ENCODE measurements around the gene ERBB2.
"Not testable (repeated sequence)": the region's sequence is repeated elsewhere in the genome, so short reads cannot be mapped to it uniquely, and the experiment has no call there.

ERBB2 gene

GRCh38 chr17:39709998-39710964 lies 10.4 kb downstream of the ERBB2 start:
- no peak for TF ChIP-seq CTCF (IDR thresholded peaks at IDR 0.05; ENCODE audit: low read depth, low read length, missing control alignments)
- no peak overlapping the region for H3K4me3 ChIP-seq (ENCODE audit: low read depth, low read length)
- peaks cover 33% of the 10 kb centered on the region for H3K36me3 ChIP-seq (replicated peaks)
- DNase-seq, result no peak
- in situ Hi-C loops (cut with HindIII; ENCODE audit: low pct_ligation_motif_present, low sequenced_read_pairs), result no loop called here
- H3K27ac ChIP-seq, result no peak overlapping the region
- no peaks in the 10 kb centered on the region for H3K27me3 ChIP-seq (replicated peaks)

- DNase-seq; in situ Hi-C loops (cut with HindIII; ENCODE audit: low pct_ligation_motif_present, low sequenced_read_pairs); H3K27me3 ChIP-seq (replicated peaks); H3K27ac ChIP-seq; H3K4me3 ChIP-seq (ENCODE audit: low read depth, low read length): not testable (repeated sequence)
- peaks cover 41% of the 10 kb centered on the region for H3K36me3 ChIP-seq (replicated peaks)
Measured at GRCh38 chr17:39711071-39711470, 11.2 kb downstream of the ERBB2 start.

GRCh38 chr17:39711851-39712250 lies 12.0 kb downstream of the ERBB2 start:
- peaks cover 41% of the 10 kb centered on the region for H3K36me3 ChIP-seq (replicated peaks)
- TF ChIP-seq CTCF (IDR thresholded peaks at IDR 0.05; ENCODE audit: low read depth, low read length, missing control alignments), result no peak
- DNase-seq, result no peak
- H3K27me3 ChIP-seq (replicated peaks), result no peaks in the 10 kb centered on the region
- H3K27ac ChIP-seq, result no peak overlapping the region
- no peak overlapping the region for H3K4me3 ChIP-seq (ENCODE audit: low read depth, low read length)
- in situ Hi-C loops (cut with HindIII; ENCODE audit: low pct_ligation_motif_present, low sequenced_read_pairs), result no loop called here

GRCh38 chr17:39714234-39714633 lies 14.4 kb downstream of the ERBB2 start:
- in situ Hi-C loops (cut with HindIII; ENCODE audit: low pct_ligation_motif_present, low sequenced_read_pairs), result no loop called here
- H3K4me3 ChIP-seq (ENCODE audit: low read depth, low read length), result no peak overlapping the region

GRCh38 chr17:39715375-39716072 lies 15.7 kb downstream of the ERBB2 start:
- peaks cover 24% of the 10 kb centered on the region for H3K36me3 ChIP-seq (replicated peaks)
- TF ChIP-seq CTCF (IDR thresholded peaks at IDR 0.05; ENCODE audit: low read depth, low read length, missing control alignments), result no peak
- no peak overlapping the region for H3K27ac ChIP-seq
- in situ Hi-C loops (cut with HindIII; ENCODE audit: low pct_ligation_motif_present, low sequenced_read_pairs), result no loop called here
- no peak for DNase-seq
- H3K27me3 ChIP-seq (replicated peaks), result no peaks in the 10 kb centered on the region
- H3K4me3 ChIP-seq (ENCODE audit: low read depth, low read length), result no peak overlapping the region

More at GRCh38 chr17:39714234-39714633, 14.4 kb downstream of the ERBB2 start:
- peaks cover 30% of the 10 kb centered on the region for H3K36me3 ChIP-seq (replicated peaks)
- no peak for TF ChIP-seq CTCF (IDR thresholded peaks at IDR 0.05; ENCODE audit: low read depth, low read length, missing control alignments)
- no peak overlapping the region for H3K27ac ChIP-seq
- no peak for DNase-seq
- H3K27me3 ChIP-seq (replicated peaks), result no peaks in the 10 kb centered on the region
